DND-41 (cell line): ENCODE results near the gene CALN1.
A peak's percentile ranks its signal among the peaks of the same experiment; 100 is the strongest.

Experiments used
- ATAC-seq: fragments of 200-7000 bp; cut with Tn5 transposase; 3 replicates; pipeline ENCODE4 v1.9.1; 2021; ENCODE audit warnings: low read depth; ENCODE audit not compliant: insufficient read depth
- DNase-seq: peaks from one replicate; pipeline ENCODE4 v3.0.0-alpha.2; 2020
- H2AFZ ChIP-seq: 2 replicates; pipeline ENCODE4 v1.6.0; 2012; ENCODE audit warnings: low read depth, low read length
- H3K27ac ChIP-seq: 2 replicates; pipeline ENCODE4 v1.5.1; 2012; ENCODE audit warnings: low read length, inconsistent platforms
- H3K27me3 ChIP-seq: fragments of 200-600 bp; sonication (generic); 2 replicates; pipeline ENCODE4 v1.6.0; 2012; ENCODE audit warnings: low read length, mild to moderate bottlenecking, inconsistent platforms; ENCODE audit not compliant: insufficient read depth, poor library complexity
- H3K36me3 ChIP-seq: 2 replicates; pipeline ENCODE4 v1.5.1; 2012; ENCODE audit warnings: low read length, inconsistent platforms; ENCODE audit not compliant: insufficient read depth
- H3K4me1 ChIP-seq: 2 replicates; pipeline ENCODE4 v1.5.1; 2012; ENCODE audit warnings: mild to moderate bottlenecking, low read length; ENCODE audit not compliant: insufficient read depth
- H3K4me2 ChIP-seq: 2 replicates; pipeline ENCODE4 v1.6.0; 2012; ENCODE audit warnings: mild to moderate bottlenecking, moderate library complexity, low read length, inconsistent platforms; ENCODE audit not compliant: insufficient read depth
- H3K4me3 ChIP-seq, 2 experiments: fragments of 200-600 bp in 1 of 2; shearing (Covaris generic) in 1 of 2; 2 replicates each; pipeline ENCODE4 v1.5.1; 2012 to 2016; ENCODE audit warnings: inconsistent platforms in 2 of 2, low read length in 2 of 2, mild to moderate bottlenecking in 2 of 2, low read depth in 1 of 2, moderate library complexity in 1 of 2
- H3K79me2 ChIP-seq: 2 replicates; pipeline ENCODE4 v1.6.0; 2012; ENCODE audit warnings: low read length, inconsistent platforms; ENCODE audit not compliant: insufficient read depth
- H3K9ac ChIP-seq: 2 replicates; pipeline ENCODE4 v1.6.0; 2012; ENCODE audit warnings: low read depth, mild to moderate bottlenecking, inconsistent platforms, low read length, moderate library complexity
- H3K9me3 ChIP-seq: 2 replicates; pipeline ENCODE4 v1.5.1; 2012; ENCODE audit warnings: low read length, moderate library complexity, mild to moderate bottlenecking, inconsistent platforms; ENCODE audit not compliant: insufficient read depth, severe bottlenecking
- H4K20me1 ChIP-seq: 2 replicates; pipeline ENCODE4 v1.6.0; 2012; ENCODE audit warnings: low read length; ENCODE audit not compliant: insufficient read depth
- CTCF ChIP-seq: IDR thresholded peaks from 2 replicates; pipeline ENCODE4 v1.5.1; 2012; ENCODE audit warnings: borderline replicate concordance, low read length, moderate library complexity, mild to moderate bottlenecking; ENCODE audit not compliant: poor library complexity, severe bottlenecking; ENCODE audit errors: extremely low read depth
- EZH2 ChIP-seq: IDR thresholded peaks from 3 replicates; pipeline ENCODE4 v1.6.1; 2012; ENCODE audit warnings: borderline replicate concordance, low read depth, mild to moderate bottlenecking, moderate library complexity, low read length, inconsistent platforms; ENCODE audit not compliant: severe bottlenecking

The CALN1 gene

DNA sequence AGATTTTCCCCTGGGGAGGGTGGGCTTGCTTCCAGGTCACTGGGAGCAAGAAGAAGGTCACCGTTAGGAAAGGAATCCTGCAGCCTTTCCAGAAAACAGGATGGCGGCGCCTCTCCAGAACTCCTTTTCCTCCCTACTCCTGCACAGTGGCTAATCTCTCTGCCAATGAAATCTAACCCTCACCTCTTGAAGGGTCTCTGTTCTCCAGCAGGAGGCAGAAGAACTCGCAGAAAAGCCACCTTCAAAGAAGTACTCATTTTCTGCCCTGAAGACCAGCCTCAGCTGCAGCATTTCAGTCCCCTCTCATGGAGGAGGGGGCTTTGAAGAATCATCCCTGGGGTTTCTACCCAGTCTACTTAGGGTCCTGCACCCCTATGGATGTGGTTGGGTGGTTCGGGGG, 626.9 kb downstream of the CALN1 start:
- Histone ChIP-seq H4K20me1 (no peaks in the 10 kb centered on the region), H3K4me1 (peaks cover 6% of the 10 kb centered on the region), H3K9me3 (peaks cover 21% of the 10 kb centered on the region), H2AFZ (no peak overlapping the region), H3K27me3 (no peaks in the 10 kb centered on the region), H3K4me2 (no peak overlapping the region), H3K79me2 (no peaks in the 10 kb centered on the region), H3K27ac (no peak overlapping the region), H3K9ac (no peak overlapping the region), H3K36me3 (no peaks in the 10 kb centered on the region), H3K4me3 (no peak overlapping the region)
- ATAC-seq: no peak
- DNase-seq: no peak
- TF ChIP-seq EZH2: no peak
- peak; percentile 24 for TF ChIP-seq CTCF

DNA sequence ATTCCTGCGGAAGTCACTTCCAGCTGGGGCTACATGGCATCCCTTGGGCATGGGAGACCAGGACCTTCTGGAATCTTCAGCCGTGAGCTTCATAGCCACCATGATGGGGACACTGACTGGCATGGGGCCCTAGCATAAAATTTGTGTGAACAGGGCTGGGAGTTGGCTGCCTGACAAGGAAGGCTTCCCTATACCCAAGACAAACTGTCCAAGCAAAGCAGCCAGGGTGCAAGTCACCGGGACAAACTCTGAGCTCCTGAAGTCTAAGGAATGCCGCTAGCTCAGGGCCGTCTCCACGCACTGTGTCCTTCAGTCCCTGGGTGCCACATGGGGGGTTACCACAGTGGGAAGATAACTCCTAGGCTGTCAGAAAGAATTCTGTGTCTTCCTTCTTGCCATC, 627.4 kb downstream of the CALN1 start:
- DNase-seq: no peak
- Histone ChIP-seq H3K9me3 (peaks cover 21% of the 10 kb centered on the region), H3K4me3 (no peak overlapping the region), H3K79me2 (no peaks in the 10 kb centered on the region), H3K9ac (no peak overlapping the region), H3K4me1 (peaks cover 7% of the 10 kb centered on the region), H3K27ac (no peak overlapping the region), H3K4me2 (no peak overlapping the region), H2AFZ (no peak overlapping the region), H3K36me3 (no peaks in the 10 kb centered on the region), H4K20me1 (no peaks in the 10 kb centered on the region), H3K27me3 (no peaks in the 10 kb centered on the region)
- no peak for ATAC-seq
- TF ChIP-seq EZH2: no peak
- no peak for TF ChIP-seq CTCF

DNA sequence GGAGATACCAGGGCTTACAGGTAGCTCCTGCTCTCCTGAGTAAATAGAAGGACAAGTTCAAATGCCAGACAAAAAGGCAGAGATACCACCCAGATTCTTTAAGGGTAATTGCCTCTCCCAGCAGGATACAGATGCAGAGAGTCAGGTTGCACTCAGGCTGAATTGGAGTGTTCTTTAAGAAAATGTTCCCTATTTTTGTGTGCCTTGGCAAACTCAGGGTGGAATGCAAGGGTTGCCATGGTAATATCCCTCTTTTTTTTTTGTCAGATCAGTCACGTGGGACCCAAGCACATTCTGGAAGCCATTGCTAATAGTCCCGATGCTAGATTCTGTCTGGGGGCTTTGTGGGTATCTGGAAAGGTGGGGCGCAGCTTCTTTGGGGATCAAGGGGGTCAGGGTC, 628.0 kb downstream of the CALN1 start:
- Histone ChIP-seq H2AFZ (no peak overlapping the region), H3K79me2 (no peaks in the 10 kb centered on the region), H4K20me1 (no peaks in the 10 kb centered on the region), H3K27me3 (no peaks in the 10 kb centered on the region), H3K9me3 (peaks cover 21% of the 10 kb centered on the region), H3K4me1 (peaks cover 5% of the 10 kb centered on the region), H3K4me3 (no peak overlapping the region), H3K9ac (no peak overlapping the region), H3K27ac (no peak overlapping the region), H3K36me3 (no peaks in the 10 kb centered on the region), H3K4me2 (no peak overlapping the region)
- TF ChIP-seq CTCF (no peak), EZH2 (no peak)
- no peak for DNase-seq
- no peak for ATAC-seq

GRCh38 chr7:71783779-71784178, 628.4 kb downstream of the CALN1 start:
- TF ChIP-seq CTCF (no peak), EZH2 (no peak)
- no peak overlapping the region for H3K4me3 ChIP-seq
- peaks cover 21% of the 10 kb centered on the region for H3K9me3 ChIP-seq
- H2AFZ ChIP-seq: no peak overlapping the region
- DNase-seq: no peak
- H3K79me2 ChIP-seq: no peaks in the 10 kb centered on the region
- no peaks in the 10 kb centered on the region for H3K36me3 ChIP-seq
- no peak overlapping the region for H3K4me2 ChIP-seq
- H3K27ac ChIP-seq: no peak overlapping the region
- no peaks in the 10 kb centered on the region for H3K27me3 ChIP-seq
- H3K4me1 ChIP-seq: peaks cover 5% of the 10 kb centered on the region
- H4K20me1 ChIP-seq: no peaks in the 10 kb centered on the region
- no peak overlapping the region for H3K9ac ChIP-seq
- no peak for ATAC-seq
